Mucosa of gallbladder (tissue), 1 donor: ENCODE measurements around the gene SHCBP1L. TPM values are rescaled to one million over a fixed set of nuclear protein-coding genes. Genes with fewer than 3 reads are reported as not detected.
"Not testable (repeated sequence)": the region's sequence is repeated elsewhere in the genome, so short reads cannot be mapped to it uniquely, and the experiment has no call there.

ENCODE experiments used
- DNase-seq: peaks from one replicate; pipeline ENCODE4 v3.0.0-alpha.2; 2020; ENCODE audit warnings: low spot score
- total RNA-seq: library from RNA; stranded (reverse); gene quantifications from one replicate; pipeline ENCODE4 v1.2.1, GENCODE V29; 2021
- donor health status: DM: no; HTN: no; CAD: no.

The SHCBP1L gene
- total RNA-seq, 1 donor from 2014 or later = not detected

GRCh38 chr1:182965096-182965495 is 12.1 kb upstream of the SHCBP1L start:
- DNase-seq = no peak

GRCh38 chr1:182962554-182963115 is 9.7 kb upstream of the SHCBP1L start:
- peak; percentile 67 for DNase-seq

GRCh38 chr1:182960046-182960445 is 7.1 kb upstream of the SHCBP1L start:
- DNase-seq = no peak

- DNase-seq = no peak
These were observed 5.0 kb upstream of the SHCBP1L start for GRCh38 chr1:182957902-182958395.

GRCh38 chr1:182956708-182957365 is 3.9 kb upstream of the SHCBP1L start:
- no peak for DNase-seq

GRCh38 chr1:182955596-182956588 is 2.9 kb upstream of the SHCBP1L start:
- no peak for DNase-seq

GRCh38 chr1:182953826-182954225 is 860 bp upstream of the SHCBP1L start:
- no peak for DNase-seq

- not testable (repeated sequence) for DNase-seq
These were observed 9.6 kb downstream of the SHCBP1L start for GRCh38 chr1:182943336-182943735.

- not testable (repeated sequence) for DNase-seq
These were observed 10.8 kb downstream of the SHCBP1L start for GRCh38 chr1:182942145-182942544.

GRCh38 chr1:182939413-182939812 is 13.6 kb downstream of the SHCBP1L start:
- DNase-seq = no peak

GRCh38 chr1:182935716-182936115 is 17.2 kb downstream of the SHCBP1L start:
- no peak for DNase-seq

- DNase-seq = no peak
These were observed 22.0 kb downstream of the SHCBP1L start for GRCh38 chr1:182930985-182931384.

GRCh38 chr1:182927693-182928433 is 25.1 kb downstream of the SHCBP1L start:
- no peak for DNase-seq

GRCh38 chr1:182925661-182926060 is 27.3 kb downstream of the SHCBP1L start:
- no peak for DNase-seq

- no peak for DNase-seq
These were observed 35.6 kb downstream of the SHCBP1L start for GRCh38 chr1:182917378-182917777.

GRCh38 chr1:182913401-182913800 is 39.6 kb downstream of the SHCBP1L start:
- no peak for DNase-seq

- DNase-seq = no peak
These were observed 42.8 kb downstream of the SHCBP1L start for GRCh38 chr1:182910143-182910542.

GRCh38 chr1:182909578-182909977 is 43.4 kb downstream of the SHCBP1L start:
- DNase-seq = no peak

GRCh38 chr1:182905321-182905720 is 47.6 kb downstream of the SHCBP1L start:
- DNase-seq = no peak

GRCh38 chr1:182901946-182902345 is 51.0 kb downstream of the SHCBP1L start:
- DNase-seq = not testable (repeated sequence)

GRCh38 chr1:182897696-182898095 is 55.3 kb downstream of the SHCBP1L start:
- DNase-seq = no peak
